ENCODE results near the gene DGCR2.
"Not testable (repeated sequence)": the region's sequence is repeated elsewhere in the genome, so short reads cannot be mapped to it uniquely, and the experiment has no call there.

Gene DGCR2

GRCh38 chr22:19122143-19122751 lies at the start of gene DGCR2:
Gene DGCR2, minus strand, starts transcription at chr22:19122412. Its CDS starts 206 bp downstream, at chr22:19122206.
- peak; percentile 74 for DNase-seq (ENCODE audit: low read depth, low spot score)
- H3K27ac ChIP-seq: peak within 1 kb of the TSS; percentile 81

GRCh38 chr22:19169947-19170318 lies 47.7 kb upstream of the DGCR2 start:
- DNase-seq (ENCODE audit: low read depth, low spot score): no peak

GRCh38 chr22:19169002-19169946 lies 47.1 kb upstream of the DGCR2 start:
- DNase-seq (ENCODE audit: low read depth, low spot score): no peak
- no peak overlapping the region for H3K27ac ChIP-seq

More at GRCh38 chr22:19169947-19170318, 47.7 kb upstream of the DGCR2 start:
- H3K27ac ChIP-seq: no peak overlapping the region

- DNase-seq (ENCODE audit: low read depth, low spot score): no peak
These were observed 46.1 kb upstream of the DGCR2 start for GRCh38 chr22:19168088-19168890.

GRCh38 chr22:19167106-19167869 lies 45.1 kb upstream of the DGCR2 start:
- DNase-seq (ENCODE audit: low read depth, low spot score): no peak
- no peak overlapping the region for H3K27ac ChIP-seq

More at GRCh38 chr22:19168088-19168890, 46.1 kb upstream of the DGCR2 start:
- H3K27ac ChIP-seq: no peak overlapping the region

GRCh38 chr22:19166421-19166820 lies 44.2 kb upstream of the DGCR2 start:
- no peak overlapping the region for H3K27ac ChIP-seq
- no peak for DNase-seq (ENCODE audit: low read depth, low spot score)

GRCh38 chr22:19164425-19164824 lies 42.2 kb upstream of the DGCR2 start:
- no peak overlapping the region for H3K27ac ChIP-seq
- DNase-seq (ENCODE audit: low read depth, low spot score): no peak

GRCh38 chr22:19158649-19159048 lies 36.4 kb upstream of the DGCR2 start:
- H3K27ac ChIP-seq; DNase-seq (ENCODE audit: low read depth, low spot score): not testable (repeated sequence)

- not testable (repeated sequence) for H3K27ac ChIP-seq; DNase-seq (ENCODE audit: low read depth, low spot score)
These were observed 33.9 kb upstream of the DGCR2 start for GRCh38 chr22:19156109-19156508.

GRCh38 chr22:19152942-19153883 lies 31.0 kb upstream of the DGCR2 start:
- no peak overlapping the region for H3K27ac ChIP-seq
- DNase-seq (ENCODE audit: low read depth, low spot score): no peak

GRCh38 chr22:19151329-19152191 lies 29.3 kb upstream of the DGCR2 start:
- no peak for DNase-seq (ENCODE audit: low read depth, low spot score)
- H3K27ac ChIP-seq: no peak overlapping the region

- H3K27ac ChIP-seq: no peak overlapping the region
These were observed 28.5 kb upstream of the DGCR2 start for GRCh38 chr22:19150482-19151328.

GRCh38 chr22:19149991-19150390 lies 27.8 kb upstream of the DGCR2 start, which contains the start of gene GSC2:
Gene GSC2, minus strand, starts transcription at chr22:19150292. Its CDS starts 9 bp downstream, at chr22:19150283.
- DNase-seq (ENCODE audit: low read depth, low spot score): no peak
- H3K27ac ChIP-seq: no peak within 1 kb of the TSS

More at GRCh38 chr22:19150482-19151328, 28.5 kb upstream of the DGCR2 start:
- DNase-seq (ENCODE audit: low read depth, low spot score): no peak

- no peak for DNase-seq (ENCODE audit: low read depth, low spot score)
- no peak overlapping the region for H3K27ac ChIP-seq
These were observed 27.1 kb upstream of the DGCR2 start for GRCh38 chr22:19149047-19149883.

- no peak for DNase-seq (ENCODE audit: low read depth, low spot score)
- no peak overlapping the region for H3K27ac ChIP-seq
These were observed 26.3 kb upstream of the DGCR2 start for GRCh38 chr22:19148417-19149046.

Data from epithelial cell of prostate (primary cell).